HEK293 (cell line): ENCODE results near the gene ILRUN.

ENCODE experiments used
- CTCF ChIA-PET: fragments of 350-600 bp; formaldehyde crosslinking; extraction: SDS; loops from one replicate; lab custom pipeline; 2021; ENCODE audit warnings: antibody characterized with exemption; lab: Yijun Ruan, JAX
- POLR2A ChIA-PET: fragments of 300-600 bp; formaldehyde crosslinking; extraction: SDS; loops from one replicate; lab custom pipeline; 2020; ENCODE audit warnings: antibody characterized with exemption, inconsistent platforms; lab: Yijun Ruan, JAX
- H3K27ac ChIP-seq: fragments of 200-500 bp; sonication (Bioruptor generic); 2 replicates; pipeline ENCODE4 v1.5.1; 2014; ENCODE audit warnings: low read depth, low read length, control low read depth, inconsistent platforms; ENCODE audit errors: extremely low read depth
- H3K36me3 ChIP-seq, 2 experiments: fragments of 200-500 bp in 1 of 2; sonication (Bioruptor generic) in 1 of 2; 1 replicate in 1 of 2; 2 replicates in 1 of 2; pipeline ENCODE4 v1.5.1; 2014 to 2017; ENCODE audit warnings: inconsistent platforms in 2 of 2, low read length in 2 of 2; ENCODE audit not compliant: control insufficient read depth in 2 of 2, insufficient read depth in 1 of 2
- H3K4me1 ChIP-seq: fragments of 200-500 bp; sonication (Bioruptor generic); 2 replicates; pipeline ENCODE4 v1.5.1; 2014; ENCODE audit warnings: mild to moderate bottlenecking, low read length, inconsistent platforms; ENCODE audit not compliant: control insufficient read depth, insufficient read depth
- H3K4me3 ChIP-seq: 2 replicates; pipeline ENCODE4 v1.5.1; 2011; ENCODE audit warnings: low read depth, mild to moderate bottlenecking, control low read depth, low read length, moderate library complexity
- H3K9me3 ChIP-seq: fragments of 200-500 bp; sonication (Bioruptor generic); 2 replicates; pipeline ENCODE4 v1.5.1; 2014; ENCODE audit warnings: low read depth, low read length, inconsistent platforms; ENCODE audit not compliant: control insufficient read depth, insufficient read depth
- GLI2 ChIP-seq: fragments of 450-650 bp; formaldehyde crosslinking; IDR thresholded peaks from 2 replicates; pipeline ENCODE4; 2017; ENCODE audit warnings: missing biosample characterization, missing genetic modification characterization, low read depth, borderline replicate concordance
- HOXD13 ChIP-seq: sonication (generic); formaldehyde crosslinking; IDR thresholded peaks from 2 replicates; pipeline ENCODE4 v1.8.0; 2022; ENCODE audit warnings: missing genetic modification reagents, borderline replicate concordance
- KLF10 ChIP-seq: fragments of 450-650 bp; IDR thresholded peaks from 2 replicates; pipeline ENCODE4 v1.5.1; 2018; ENCODE audit warnings: missing biosample characterization, mild to moderate bottlenecking, missing genetic modification characterization
- PRDM10 ChIP-seq: fragments of 450-650 bp; formaldehyde crosslinking; IDR thresholded peaks from 2 replicates; pipeline ENCODE4 v1.5.1; 2016; ENCODE audit warnings: missing biosample characterization, missing genetic modification characterization
- PRDM6 ChIP-seq: fragments of 450-650 bp; formaldehyde crosslinking; IDR thresholded peaks from 2 replicates; pipeline ENCODE4 v1.5.1; 2017; ENCODE audit warnings: missing biosample characterization, missing genetic modification characterization
- ZBTB20 ChIP-seq: fragments of 450-650 bp; formaldehyde crosslinking; IDR thresholded peaks from 2 replicates; pipeline ENCODE4 v1.5.1; 2016; ENCODE audit warnings: missing biosample characterization, missing genetic modification characterization
- ZBTB26 ChIP-seq: fragments of 450-650 bp; formaldehyde crosslinking; optimal IDR thresholded peaks from 2 replicates; pipeline ENCODE3; 2016; ENCODE audit warnings: missing biosample characterization, mild to moderate bottlenecking, missing genetic modification characterization
- ZEB2 ChIP-seq: fragments of 450-650 bp; formaldehyde crosslinking; IDR thresholded peaks from 2 replicates; pipeline ENCODE4 v1.5.1; 2016; ENCODE audit warnings: missing biosample characterization, missing genetic modification characterization
- ZNF114 ChIP-seq: fragments of 450-650 bp; formaldehyde crosslinking; IDR thresholded peaks from 2 replicates; pipeline ENCODE4 v1.5.0; 2017; ENCODE audit warnings: missing biosample characterization, missing genetic modification characterization
- ZNF157 ChIP-seq: fragments of 450-650 bp; formaldehyde crosslinking; IDR thresholded peaks from 2 replicates; pipeline ENCODE4 v1.5.1; 2016; ENCODE audit warnings: missing biosample characterization, missing genetic modification characterization
- ZNF214 ChIP-seq: fragments of 450-650 bp; formaldehyde crosslinking; IDR thresholded peaks from 2 replicates; pipeline ENCODE4 v1.5.1; 2017; ENCODE audit warnings: missing biosample characterization, mild to moderate bottlenecking, missing genetic modification characterization, borderline replicate concordance
- ZNF26 ChIP-seq: fragments of 450-650 bp; formaldehyde crosslinking; IDR thresholded peaks from 2 replicates; pipeline ENCODE4 v1.5.1; 2016; ENCODE audit warnings: missing biosample characterization, missing genetic modification characterization
- ZNF324 ChIP-seq: fragments of 450-650 bp; formaldehyde crosslinking; IDR thresholded peaks from 2 replicates; pipeline ENCODE4 v1.5.1; 2016; ENCODE audit warnings: missing biosample characterization, missing genetic modification characterization
- ZNF341 ChIP-seq: fragments of 450-650 bp; formaldehyde crosslinking; IDR thresholded peaks from 2 replicates; pipeline ENCODE4; 2016; ENCODE audit warnings: low read depth, missing biosample characterization, missing genetic modification characterization
- ZNF404 ChIP-seq: fragments of 450-650 bp; formaldehyde crosslinking; IDR thresholded peaks from 2 replicates; pipeline ENCODE4 v1.5.1; 2017; ENCODE audit warnings: missing biosample characterization, missing genetic modification characterization
- ZNF423 ChIP-seq: fragments of 450-650 bp; formaldehyde crosslinking; IDR thresholded peaks from 2 replicates; pipeline ENCODE4 v1.5.1; 2016; ENCODE audit warnings: missing biosample characterization, missing genetic modification characterization
- ZNF701 ChIP-seq: fragments of 450-650 bp; formaldehyde crosslinking; IDR thresholded peaks from 2 replicates; pipeline ENCODE4 v1.5.1; 2016; ENCODE audit warnings: missing biosample characterization, missing genetic modification characterization
- ZNF792 ChIP-seq: fragments of 450-650 bp; formaldehyde crosslinking; IDR thresholded peaks from 2 replicates; pipeline ENCODE4 v1.5.1; 2016; ENCODE audit warnings: missing biosample characterization, missing genetic modification characterization

ILRUN gene

GRCh38 chr6:34652263-34652662 is 44.3 kb downstream of the ILRUN start:
- ChIA-PET POLR2A (no interaction called here), CTCF (no interaction called here)
- Histone ChIP-seq H3K4me1 (peaks cover 15% of the 10 kb centered on the region), H3K4me3 (no peak overlapping the region), H3K36me3 (peaks cover 13 to 16% of the 10 kb centered on the region in 2 experiments), H3K9me3 (no peaks in the 10 kb centered on the region), H3K27ac (no peak overlapping the region)
- TF ChIP-seq PRDM10 (tag by site-specific recombination) (peak; percentile 19; the same call in 1 of the 2 replicates), ZNF157 (tag by site-specific recombination) (no peak), ZNF214 (tag by site-specific recombination) (no peak), PRDM6 (0 out of 2 replicates have a peak, but pooled peaks have one; percentile 23), ZNF792 (no peak), HOXD13 (CRISPR knock-in tag) (no peak), ZNF423 (tag by site-specific recombination) (no peak), ZNF341 (tag by site-specific recombination) (no peak), ZNF404 (tag by site-specific recombination) (no peak)

GRCh38 chr6:34650823-34651222 is 45.7 kb downstream of the ILRUN start:
- Histone ChIP-seq H3K9me3 (no peaks in the 10 kb centered on the region), H3K4me1 (peaks cover 3% of the 10 kb centered on the region; the same call in 1 of the 2 replicates)
- CTCF ChIA-PET: interaction anchor here (0.6 to 1.4 kb wide), 3 partner anchors 8 to 524 kb away, joined by 3 to 4 read pairs (median 4); no protein-coding TSS in a partner anchor
- POLR2A ChIA-PET: no interaction called here
- no peak for TF ChIP-seq ZNF324 (tag by site-specific recombination)
- TF ChIP-seq ZBTB20 (tag by site-specific recombination): no peak
- no peak for TF ChIP-seq ZEB2
- TF ChIP-seq KLF10 (tag by site-specific recombination): no peak
- TF ChIP-seq GLI2 (tag by site-specific recombination): no peak
- no peak for TF ChIP-seq ZNF26
- no peak for TF ChIP-seq ZBTB26 (tag by site-specific recombination)
- no peak for TF ChIP-seq ZNF701 (tag by site-specific recombination)
- TF ChIP-seq ZNF114 (tag by site-specific recombination): no peak
- TF ChIP-seq, all 188 proteins: peak for 0
- H3K36me3 ChIP-seq: peaks cover 16 to 25% of the 10 kb centered on the region in 2 experiments
- no peak overlapping the region for H3K4me3 ChIP-seq
- no peak overlapping the region for H3K27ac ChIP-seq
